AG10803 (cell line): ENCODE results near the gene OOSP1.
"Not testable (repeated sequence)": the region's sequence is repeated elsewhere in the genome, so short reads cannot be mapped to it uniquely, and the experiment has no call there.

Experiments
- DNase-seq: peaks from one replicate; pipeline ENCODE4 v3.0.0; 2010; ENCODE audit warnings: low read depth
- H3K4me3 ChIP-seq: 2 replicates; pipeline ENCODE4 v1.5.1; 2011; ENCODE audit warnings: mild to moderate bottlenecking, low read length, control low read depth
- CTCF ChIP-seq: conservative IDR thresholded peaks from 2 replicates; pipeline ENCODE4 v1.5.1; 2011; ENCODE audit warnings: mild to moderate bottlenecking, low read length, control low read depth, inconsistent platforms

The OOSP1 gene

GRCh38 chr11:59968395-59968783 is 30.2 kb downstream of the OOSP1 start:
- H3K4me3 ChIP-seq, result no peak overlapping the region
- DNase-seq, result no peak
- TF ChIP-seq CTCF, result no peak

- no peak for DNase-seq
- no peak for TF ChIP-seq CTCF
- H3K4me3 ChIP-seq, result no peak overlapping the region
These were observed 34.9 kb downstream of the OOSP1 start for GRCh38 chr11:59973097-59973496.

GRCh38 chr11:59981106-59981770 is 43.0 kb downstream of the OOSP1 start:
- no peak overlapping the region for H3K4me3 ChIP-seq
- TF ChIP-seq CTCF, result no peak
- DNase-seq, result no peak

GRCh38 chr11:59982037-59982436 is 43.8 kb downstream of the OOSP1 start:
- H3K4me3 ChIP-seq, DNase-seq: not testable (repeated sequence)

- DNase-seq, result no peak
- no peak overlapping the region for H3K4me3 ChIP-seq
- no peak for TF ChIP-seq CTCF
These were observed 45.0 kb downstream of the OOSP1 start for GRCh38 chr11:59983212-59983611.

- H3K4me3 ChIP-seq, result no peak overlapping the region
- TF ChIP-seq CTCF, result no peak
- DNase-seq, result no peak
These were observed 46.1 kb downstream of the OOSP1 start for GRCh38 chr11:59984368-59984767.

GRCh38 chr11:59990421-59990820 is 52.2 kb downstream of the OOSP1 start:
- H3K4me3 ChIP-seq, result no peak overlapping the region
- DNase-seq, result no peak
- TF ChIP-seq CTCF, result no peak

- no peak for DNase-seq
- H3K4me3 ChIP-seq, result no peak overlapping the region
- TF ChIP-seq CTCF, result no peak
These were observed 54.2 kb downstream of the OOSP1 start for GRCh38 chr11:59992425-59992824.
